Measurements from ENCODE around the gene FNBP1L. TPM values are rescaled to one million over a fixed set of nuclear protein-coding genes. Genes with fewer than 3 reads are reported as not detected.

The FNBP1L gene
- total and polyA plus RNA-seq, 10 of the 15 experiments (the other 5 are each of a cell fraction or from before 2014, with no cell fraction given), result 0.02 to 0.12 (median 0.07) TPM; not detected in 4

DNA sequence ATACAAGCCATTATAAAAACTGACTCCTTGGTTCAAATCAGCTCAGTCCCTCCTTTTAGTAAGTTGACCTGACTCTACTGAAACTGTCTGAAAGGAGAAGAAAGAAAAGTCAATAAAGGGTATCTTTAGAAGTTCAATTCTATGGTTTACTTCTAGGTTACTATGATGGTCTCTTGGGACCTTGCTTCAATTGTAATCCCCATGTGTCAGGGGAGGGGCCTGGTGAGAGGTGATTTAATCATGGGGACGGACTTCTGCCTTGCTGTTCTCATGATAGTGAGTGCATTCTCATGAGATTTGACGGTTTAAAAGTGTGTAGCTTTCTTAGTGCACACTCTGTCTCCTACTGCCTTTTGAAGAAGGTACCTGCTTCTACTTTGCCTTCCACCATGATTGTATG is 31.7 kb upstream of the FNBP1L start:
- H3K4me3 ChIP-seq, result no peak overlapping the region
- H3K4me2 ChIP-seq (ENCODE audit: control insufficient read depth, insufficient read depth), result no peak overlapping the region
- no peaks in the 10 kb centered on the region for H3K27me3 ChIP-seq (replicated peaks in 1 of 2; ENCODE audit: control insufficient read depth in 2 of 2, insufficient read depth in 2 of 2, low read length in 1 of 2)
- intact Hi-C loops (cut with micrococcal nuclease; ENCODE audit: unreplicated experiment), result no loop called here
- no peaks in the 10 kb centered on the region for H3K9me3 ChIP-seq (replicated peaks; ENCODE audit: control insufficient read depth, insufficient read depth, low read length)
- in situ Hi-C loops (cut with MboI), result no loop called here
- H2AFZ ChIP-seq (ENCODE audit: control insufficient read depth, low read depth, low read length), result no peak overlapping the region
- FAIRE-seq, result no peak
- TF ChIP-seq NRF1 (conservative IDR thresholded peaks at IDR 0.05; ENCODE audit: low read depth, low read length), result no peak
- TF ChIP-seq JUNB (IDR thresholded peaks at IDR 0.05), result no peak
- TF ChIP-seq, protein P1, sequence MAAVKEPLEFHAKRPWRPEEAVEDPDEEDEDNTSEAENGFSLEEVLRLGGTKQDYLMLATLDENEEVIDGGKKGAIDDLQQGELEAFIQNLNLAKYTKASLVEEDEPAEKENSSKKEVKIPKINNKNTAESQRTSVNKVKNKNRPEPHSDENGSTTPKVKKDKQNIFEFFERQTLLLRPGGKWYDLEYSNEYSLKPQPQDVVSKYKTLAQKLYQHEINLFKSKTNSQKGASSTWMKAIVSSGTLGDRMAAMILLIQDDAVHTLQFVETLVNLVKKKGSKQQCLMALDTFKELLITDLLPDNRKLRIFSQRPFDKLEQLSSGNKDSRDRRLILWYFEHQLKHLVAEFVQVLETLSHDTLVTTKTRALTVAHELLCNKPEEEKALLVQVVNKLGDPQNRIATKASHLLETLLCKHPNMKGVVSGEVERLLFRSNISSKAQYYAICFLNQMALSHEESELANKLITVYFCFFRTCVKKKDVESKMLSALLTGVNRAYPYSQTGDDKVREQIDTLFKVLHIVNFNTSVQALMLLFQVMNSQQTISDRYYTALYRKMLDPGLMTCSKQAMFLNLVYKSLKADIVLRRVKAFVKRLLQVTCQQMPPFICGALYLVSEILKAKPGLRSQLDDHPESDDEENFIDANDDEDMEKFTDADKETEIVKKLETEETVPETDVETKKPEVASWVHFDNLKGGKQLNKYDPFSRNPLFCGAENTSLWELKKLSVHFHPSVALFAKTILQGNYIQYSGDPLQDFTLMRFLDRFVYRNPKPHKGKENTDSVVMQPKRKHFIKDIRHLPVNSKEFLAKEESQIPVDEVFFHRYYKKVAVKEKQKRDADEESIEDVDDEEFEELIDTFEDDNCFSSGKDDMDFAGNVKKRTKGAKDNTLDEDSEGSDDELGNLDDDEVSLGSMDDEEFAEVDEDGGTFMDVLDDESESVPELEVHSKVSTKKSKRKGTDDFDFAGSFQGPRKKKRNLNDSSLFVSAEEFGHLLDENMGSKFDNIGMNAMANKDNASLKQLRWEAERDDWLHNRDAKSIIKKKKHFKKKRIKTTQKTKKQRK (IDR thresholded peaks at IDR 0.05; ENCODE audit: low read depth, low read length), result no peak
- TF ChIP-seq, protein P2, sequence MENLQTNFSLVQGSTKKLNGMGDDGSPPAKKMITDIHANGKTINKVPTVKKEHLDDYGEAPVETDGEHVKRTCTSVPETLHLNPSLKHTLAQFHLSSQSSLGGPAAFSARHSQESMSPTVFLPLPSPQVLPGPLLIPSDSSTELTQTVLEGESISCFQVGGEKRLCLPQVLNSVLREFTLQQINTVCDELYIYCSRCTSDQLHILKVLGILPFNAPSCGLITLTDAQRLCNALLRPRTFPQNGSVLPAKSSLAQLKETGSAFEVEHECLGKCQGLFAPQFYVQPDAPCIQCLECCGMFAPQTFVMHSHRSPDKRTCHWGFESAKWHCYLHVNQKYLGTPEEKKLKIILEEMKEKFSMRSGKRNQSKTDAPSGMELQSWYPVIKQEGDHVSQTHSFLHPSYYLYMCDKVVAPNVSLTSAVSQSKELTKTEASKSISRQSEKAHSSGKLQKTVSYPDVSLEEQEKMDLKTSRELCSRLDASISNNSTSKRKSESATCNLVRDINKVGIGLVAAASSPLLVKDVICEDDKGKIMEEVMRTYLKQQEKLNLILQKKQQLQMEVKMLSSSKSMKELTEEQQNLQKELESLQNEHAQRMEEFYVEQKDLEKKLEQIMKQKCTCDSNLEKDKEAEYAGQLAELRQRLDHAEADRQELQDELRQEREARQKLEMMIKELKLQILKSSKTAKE (IDR thresholded peaks at IDR 0.05; ENCODE audit: low read depth, poor library complexity, severe bottlenecking), result no peak
- TF ChIP-seq WRNIP1 (IDR thresholded peaks at IDR 0.05; ENCODE audit: borderline replicate concordance, low read depth, low read length), result no peak
- peak; percentile 53 for TF ChIP-seq MEF2B (IDR thresholded peaks at IDR 0.05; ENCODE audit: partially characterized antibody, poor library complexity, severe bottlenecking)
- H3K27ac ChIP-seq (ENCODE audit: control insufficient read depth, insufficient read depth), result no peak overlapping the region
- ChIA-PET CTCF (interaction anchor here (0.9 to 1.3 kb wide), 4 partner anchors 23 to 335 kb away, joined by 3 to 5 read pairs (median 4); no protein-coding TSS in a partner anchor), RAD21 (ENCODE audit: unreplicated experiment) (interaction anchor here (1.1 kb wide), 1 partner anchor 424 kb away, joined by 3 read pairs; no protein-coding TSS in a partner anchor), POLR2A (no interaction called here), SMC1A (ENCODE audit: uncharacterized antibody, unreplicated experiment) (interaction anchor here (0.8 to 1.6 kb wide), 2 partner anchors 23 to 31 kb away, joined by 3 read pairs; no protein-coding TSS in a partner anchor)
- H4K20me1 ChIP-seq (ENCODE audit: control insufficient read depth, insufficient read depth), result no peaks in the 10 kb centered on the region
- no peaks in the 10 kb centered on the region for H3K79me2 ChIP-seq (ENCODE audit: control insufficient read depth, insufficient read depth, low read length)
- WGBS (ENCODE audit: insufficient coverage, insufficient replicate concordance, low lambda C conversion rate, missing lambda C conversion rate), result 2% methylated on average over 2 of the region's 2 CpGs
- H3K4me1 ChIP-seq (ENCODE audit: control insufficient read depth, insufficient read depth, low read length), result no peaks in the 10 kb centered on the region
- no peak overlapping the region for H3K9ac ChIP-seq (ENCODE audit: control insufficient read depth, insufficient read depth, low read length)
- ATAC-seq, result no peak; the same call in 2 of the 3 replicates
- H3K36me3 ChIP-seq (ENCODE audit: control insufficient read depth in 2 of 2, insufficient read depth in 2 of 2, low read length in 1 of 2), result no peaks in the 10 kb centered on the region
- BruUV-seq (replicated peaks), result no TSS peak
- no peak for DNase-seq (ENCODE audit: low read depth, low spot score)

Measured in GM12878 (cell line).